Endothelial cell of umbilical vein (primary cell): ENCODE measurements around the gene HSD17B10. TPM values are rescaled to one million over a fixed set of nuclear protein-coding genes. Genes with fewer than 3 reads are reported as not detected.

Source experiments
- BruUV-seq: library from RNA; stranded (reverse); fragments of 400-500 nt; replicated peaks from 2 replicates; lab custom pipeline; 2021; lab: Mats Ljungman, UMichigan
- CTCF ChIA-PET: fragments of 300-600, 350-600 bp; sonication (Branson Sonifier 250); formaldehyde crosslinking; loops from one replicate; lab custom pipeline; 2021; ENCODE audit warnings: antibody characterized with exemption, inconsistent platforms; lab: Charles Lee
- POLR2A ChIA-PET: fragments of 300-600, 350-600 bp; sonication (Branson Sonifier 250); formaldehyde crosslinking; loops from one replicate; lab custom pipeline; 2021; ENCODE audit warnings: antibody characterized with exemption, inconsistent platforms; lab: Charles Lee
- DNase-seq: peaks from one replicate; pipeline ENCODE4 v3.0.0-alpha.2; 2011; ENCODE audit warnings: low read depth, low spot score
- FAIRE-seq: peaks from 2 replicates; lab custom pipeline; 2011; peaks lifted over from hg19 to GRCh38; lab: Jason Lieb, UNC
- H2AFZ ChIP-seq: 2 replicates; pipeline ENCODE4 v1.6.0; 2012; ENCODE audit warnings: low read depth, low read length, control low read depth, inconsistent platforms
- H3K27ac ChIP-seq: 2 replicates; pipeline ENCODE4 v1.5.1; 2011; ENCODE audit warnings: low read depth, mild to moderate bottlenecking, control low read depth, low read length, moderate library complexity; ENCODE audit not compliant: insufficient read depth
- H3K27me3 ChIP-seq, 2 experiments: 2 replicates each; pipeline versions ENCODE4 v1.6.0 to v1.6.1; 2011; ENCODE audit warnings: low read length in 2 of 2, mixed read lengths in 1 of 2; ENCODE audit not compliant: control insufficient read depth in 2 of 2, insufficient read depth in 2 of 2
- H3K36me3 ChIP-seq, 2 experiments: 2 replicates in 1 of 2; 3 replicates in 1 of 2; pipeline ENCODE4 v1.5.1; 2011; ENCODE audit warnings: low read length in 2 of 2, mild to moderate bottlenecking in 1 of 2, moderate library complexity in 1 of 2; ENCODE audit not compliant: control insufficient read depth in 2 of 2, insufficient read depth in 2 of 2; ENCODE audit errors: extremely low read depth in 1 of 2
- H3K4me1 ChIP-seq: 3 replicates; pipeline ENCODE4 v1.5.1; 2011; ENCODE audit warnings: mild to moderate bottlenecking, low read length; ENCODE audit not compliant: control insufficient read depth, insufficient read depth; ENCODE audit errors: extremely low read depth
- H3K4me2 ChIP-seq: 2 replicates; pipeline ENCODE4 v1.6.1; 2011; ENCODE audit warnings: low read length, control low read depth, mixed read lengths; ENCODE audit not compliant: insufficient read depth
- H3K4me3 ChIP-seq, 3 experiments: fragments of 200-600 bp in 1 of 3; sonication (generic), shearing (Covaris generic) in 1 of 3; replicated peaks in 1 of 3; 2 replicates each; pipeline ENCODE4 v1.5.1; 2011 to 2016; ENCODE audit warnings: control low read depth in 3 of 3, low read length in 3 of 3, mild to moderate bottlenecking in 2 of 3, inconsistent platforms in 1 of 3, low read depth in 1 of 3, moderate library complexity in 1 of 3; ENCODE audit not compliant: insufficient read depth in 1 of 3
- H3K79me2 ChIP-seq: 2 replicates; pipeline ENCODE4 v1.6.0; 2012; ENCODE audit warnings: low read length, inconsistent platforms; ENCODE audit not compliant: control insufficient read depth, insufficient read depth
- H3K9ac ChIP-seq: replicated peaks from 2 replicates; pipeline ENCODE3; 2011; ENCODE audit warnings: low read length, control low read depth; ENCODE audit not compliant: insufficient read depth; ENCODE audit errors: extremely low read depth
- H3K9me1 ChIP-seq: replicated peaks from 3 replicates; pipeline ENCODE4 v1.6.0; 2011; ENCODE audit warnings: mild to moderate bottlenecking, low read length; ENCODE audit not compliant: control insufficient read depth, insufficient read depth; ENCODE audit errors: extremely low read depth
- H3K9me3 ChIP-seq: replicated peaks from 2 replicates; pipeline ENCODE4 v1.5.1; 2012; ENCODE audit warnings: low read length, inconsistent platforms; ENCODE audit not compliant: control insufficient read depth, insufficient read depth
- H4K20me1 ChIP-seq: replicated peaks from 2 replicates; pipeline ENCODE3; 2011; ENCODE audit warnings: mild to moderate bottlenecking, low read length; ENCODE audit not compliant: control insufficient read depth, insufficient read depth; ENCODE audit errors: extremely low read depth
- CTCF ChIP-seq, 2 donors: IDR thresholded peaks; 1 replicate in 1 of 2; 2 replicates in 1 of 2; pipeline ENCODE4 v1.5.1; 2011; ENCODE audit warnings: low read length in 2 of 2, mild to moderate bottlenecking in 2 of 2, moderate library complexity in 2 of 2, control low read depth in 1 of 2, inconsistent platforms in 1 of 2, low read depth in 1 of 2; ENCODE audit not compliant: insufficient read depth in 1 of 2; ENCODE audit errors: extremely low read depth in 1 of 2
- EZH2 ChIP-seq: IDR thresholded peaks from 2 replicates; pipeline ENCODE4 v1.6.1; 2012; ENCODE audit warnings: borderline replicate concordance, low read depth, mild to moderate bottlenecking, moderate library complexity, low read length, inconsistent platforms; ENCODE audit not compliant: severe bottlenecking
- FOS ChIP-seq: IDR thresholded peaks from 2 replicates; pipeline ENCODE4 v1.6.1; 2011; ENCODE audit warnings: mild to moderate bottlenecking, low read length, moderate library complexity, borderline replicate concordance; ENCODE audit not compliant: insufficient read depth
- GATA2 ChIP-seq: IDR thresholded peaks from 2 replicates; pipeline ENCODE4 v1.7.0; 2011; ENCODE audit warnings: low read depth, mild to moderate bottlenecking, moderate library complexity, mixed read lengths, low read length; ENCODE audit not compliant: insufficient read length, insufficient read depth
- JUN ChIP-seq: IDR thresholded peaks from 2 replicates; pipeline ENCODE4 v1.6.1; 2011; ENCODE audit warnings: borderline replicate concordance, low read depth; ENCODE audit not compliant: insufficient read length, insufficient read depth
- MYC ChIP-seq: IDR thresholded peaks from one replicate; pipeline ENCODE4 v1.6.1; 2011; ENCODE audit warnings: mild to moderate bottlenecking, low read depth, low read length
- POLR2A ChIP-seq: IDR thresholded peaks from 2 replicates; pipeline ENCODE4 v1.6.1; 2012; ENCODE audit warnings: low read depth, mild to moderate bottlenecking, control low read depth, low read length
- POLR2AphosphoS5 ChIP-seq: IDR thresholded peaks from 2 replicates; pipeline ENCODE4 v1.6.1; 2012; ENCODE audit warnings: low read depth, mild to moderate bottlenecking, control low read depth, low read length, moderate library complexity; ENCODE audit not compliant: insufficient read depth
- dilution Hi-C: fragments of 300-500 bp; cut with MboI; formaldehyde crosslinking; loops from one replicate; pipeline ENCODE4 v1.15.0; 2019; ENCODE audit warnings: low sequenced_read_pairs; ENCODE audit not compliant: extremely low pct_ligation_motif_present
- intact Hi-C: fragments of 100-400 bp; cut with micrococcal nuclease; formaldehyde crosslinking; loops from one replicate; pipeline ENCODE4 v1.10.0; 2022
- microRNA-seq: library from miRNA; unstranded; fragments of <30 nt; microRNA quantifications from one replicate; pipeline ENCODE4 v1.2.0, GENCODE V29; 2021; ENCODE audit warnings: borderline number of aligned reads, borderline replicate concordance
- polyA plus RNA-seq, 4 experiments: library from polyadenylated mRNA; depleted of rRNA in 3 of 4; stranded (reverse) in 3 of 4; unstranded in 1 of 4; fragments of >200 nt; gene quantifications; 2 replicates each; pipeline versions ENCODE4 v1.2.1 to v1.2.3, GENCODE V29; 2011 to 2012; ENCODE audit warnings: missing spikeins in 1 of 4
- small RNA-seq: library from RNA; depleted of rRNA; stranded (forward); fragments of <200 nt; gene quantifications from one replicate; pipeline ENCODE3, GENCODE V24; 2012; ENCODE audit warnings: low replicate concordance, low read depth; ENCODE audit not compliant: insufficient read depth, insufficient read length
- total RNA-seq: library from RNA; stranded (reverse); gene quantifications from 2 replicates; pipeline ENCODE4 v1.2.3, GENCODE V29; 2021
- TF ChIP-seq, protein P1 (sequence below): IDR thresholded peaks from 2 replicates; pipeline ENCODE4 v1.6.1; 2011; ENCODE audit not compliant: insufficient read depth, insufficient read length

Gene HSD17B10
- total and polyA plus RNA-seq, 2 donors (not counting 3 experiments of a cell fraction or from before 2014, with no cell fraction given): 82.3 to 171 TPM

DNA sequence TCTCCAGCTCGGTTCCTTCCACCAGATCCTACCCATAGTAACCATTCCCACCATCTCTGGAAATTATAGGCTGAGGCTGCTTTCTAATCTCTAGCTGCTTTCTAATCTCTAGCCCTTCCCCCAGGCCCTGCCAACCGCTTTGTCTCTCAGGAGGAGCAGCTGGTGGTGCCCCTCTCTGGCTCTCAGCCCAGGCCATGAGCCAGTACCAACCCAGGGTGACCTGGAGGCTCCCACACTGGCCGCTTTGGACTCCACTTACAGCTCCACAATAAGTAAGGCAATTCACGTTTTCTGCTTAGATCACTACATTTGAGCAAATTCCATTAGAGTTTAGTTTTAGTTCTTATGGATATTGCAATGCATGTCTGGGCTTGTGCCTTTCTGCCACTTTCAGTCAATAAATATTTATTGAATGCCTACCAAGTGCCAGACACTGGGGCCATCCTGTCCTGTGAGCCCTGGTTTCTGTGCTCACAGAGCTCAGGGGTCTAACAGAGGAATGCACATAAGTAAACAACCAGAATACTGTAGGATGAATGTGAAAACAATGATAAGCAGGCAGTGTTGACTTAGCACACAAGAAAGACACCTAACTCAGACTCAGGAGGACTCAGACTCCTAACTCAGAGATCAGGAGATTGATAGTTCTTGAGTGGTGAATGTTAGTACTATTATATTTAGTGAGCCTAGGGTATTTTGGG lies 50.6 kb downstream of the HSD17B10 start:
- dilution Hi-C loops (no loop called here), intact Hi-C loops (no loop called here)
- Histone ChIP-seq H3K4me1 (no peaks in the 10 kb centered on the region), H3K36me3 (peaks cover 2 to 22% of the 10 kb centered on the region in 2 experiments), H3K9me3 (no peaks in the 10 kb centered on the region), H3K27me3 (no peaks in the 10 kb centered on the region), H3K4me2 (no peak overlapping the region), H3K9me1 (no peaks in the 10 kb centered on the region), H3K4me3 (no peak overlapping the region), H3K79me2 (no peaks in the 10 kb centered on the region), H4K20me1 (no peaks in the 10 kb centered on the region), H2AFZ (no peak overlapping the region), H3K9ac (no peak overlapping the region), H3K27ac (no peak overlapping the region)
- BruUV-seq: no TSS peak
- POLR2A ChIA-PET: no interaction called here
- TF ChIP-seq FOS: no peak
- no peak for TF ChIP-seq GATA2
- no peak for TF ChIP-seq POLR2AphosphoS5
- no peak for TF ChIP-seq MYC
- TF ChIP-seq, protein P1, sequence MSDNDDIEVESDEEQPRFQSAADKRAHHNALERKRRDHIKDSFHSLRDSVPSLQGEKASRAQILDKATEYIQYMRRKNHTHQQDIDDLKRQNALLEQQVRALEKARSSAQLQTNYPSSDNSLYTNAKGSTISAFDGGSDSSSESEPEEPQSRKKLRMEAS: no peak
- no peak for TF ChIP-seq CTCF (IDR thresholded peaks at IDR 0.05; ENCODE audit: extremely low read depth in 1 of 2, insufficient read depth in 1 of 2, low read depth in 1 of 2, low read length in 2 of 2)
- no peak for TF ChIP-seq POLR2A
- TF ChIP-seq JUN: no peak
- no peak for TF ChIP-seq EZH2
- DNase-seq (peak; percentile 28), FAIRE-seq (peak; percentile 28)
- CTCF ChIA-PET: no interaction called here

Small RNAs within 50 kb of the gene (microRNA-seq; reads per million reads assigned to microRNA genes)
- gene MIR6857: not detected

Small RNAs within 50 kb of the gene (small RNA-seq; reads per million reads assigned to genes)
- gene MIR6857 (not detected), gene VTRNA3-1P (not detected)

Other genes with a start within 250 kb of the HSD17B10 start
- 77.8 and 78.7 TPM in 2 replicates for gene KDM5C, start 209.2 kb downstream of the HSD17B10 start, total RNA-seq
- gene KDM5C, start 209.2 kb downstream of the HSD17B10 start, polyA plus RNA-seq: 44.7 and 45.9 TPM in 2 replicates
- gene IQSEC2, start 152.8 kb downstream of the HSD17B10 start, total RNA-seq: 9.4 and 9.9 TPM in 2 replicates
- gene IQSEC2, start 152.8 kb downstream of the HSD17B10 start, polyA plus RNA-seq: 5.4 and 6.7 TPM in 2 replicates
- gene SMC1A, start 11.7 kb downstream of the HSD17B10 start, total RNA-seq: 72.5 and 75.9 TPM in 2 replicates
- gene SMC1A, start 11.7 kb downstream of the HSD17B10 start, polyA plus RNA-seq: 11.1 and 15.4 TPM in 2 replicates
- 0.42 and 0.86 TPM in 2 replicates for gene RIBC1, start 11.5 kb downstream of the HSD17B10 start, total RNA-seq
- 0.23 TPM in 1 of 2 replicates, not detected in the other for gene RIBC1, start 11.5 kb downstream of the HSD17B10 start, polyA plus RNA-seq